Neuronal stem cell (in vitro differentiated cells): ENCODE data around the gene RAB11FIP3.
A peak's percentile ranks its signal among the peaks of the same experiment; 100 is the strongest.

Experiments used
- DNase-seq: peaks from one replicate; pipeline ENCODE4 v3.0.0-alpha.2; 2013; ENCODE audit warnings: low spot score
- H2AFZ ChIP-seq: one replicate; pipeline ENCODE4 v1.6.1; 2013; ENCODE audit warnings: mild to moderate bottlenecking, low read length, inconsistent platforms
- H2AK5ac ChIP-seq: 2 replicates; pipeline ENCODE4 v1.6.1; 2013; ENCODE audit warnings: low read depth, mild to moderate bottlenecking, inconsistent platforms, low read length, moderate library complexity, mixed read lengths
- H2BK120ac ChIP-seq: 2 replicates; pipeline ENCODE4 v1.6.1; 2013; ENCODE audit warnings: low read depth, mild to moderate bottlenecking, inconsistent platforms, low read length, moderate library complexity, mixed read lengths
- H2BK12ac ChIP-seq: one replicate; pipeline ENCODE4 v1.6.1; 2013; ENCODE audit warnings: low read length, inconsistent platforms
- H2BK15ac ChIP-seq: 2 replicates; pipeline ENCODE4 v1.6.1; 2013; ENCODE audit warnings: mild to moderate bottlenecking, low read length, inconsistent platforms, mixed read lengths
- H2BK5ac ChIP-seq: one replicate; pipeline ENCODE4 v1.6.1; 2013; ENCODE audit warnings: inconsistent platforms, mild to moderate bottlenecking, low read length, moderate library complexity
- H3K14ac ChIP-seq: one replicate; pipeline ENCODE4 v1.6.1; 2013; ENCODE audit warnings: low read length, inconsistent platforms
- H3K18ac ChIP-seq: 2 replicates; pipeline ENCODE4 v1.6.1; 2013; ENCODE audit warnings: low read length, inconsistent platforms
- H3K23ac ChIP-seq: 2 replicates; pipeline ENCODE4 v1.6.1; 2013; ENCODE audit warnings: low read depth, mild to moderate bottlenecking, mixed read lengths, low read length, inconsistent platforms; ENCODE audit not compliant: poor library complexity
- H3K27ac ChIP-seq: replicated peaks from 3 replicates; pipeline ENCODE4 v1.5.1; 2013; ENCODE audit warnings: low read length, inconsistent platforms
- H3K27me3 ChIP-seq, 3 experiments: 2 replicates each; pipeline ENCODE4 v1.6.1; 2013; ENCODE audit warnings: low read length in 3 of 3, mild to moderate bottlenecking in 2 of 3, inconsistent platforms in 1 of 3, low read depth in 1 of 3, mixed read lengths in 1 of 3, moderate library complexity in 1 of 3; ENCODE audit not compliant: control insufficient read depth in 3 of 3, insufficient read depth in 3 of 3
- H3K36me3 ChIP-seq, 2 donors: replicated peaks in 1 of 2; 2 replicates each; pipeline ENCODE4 v1.6.1; 2013; ENCODE audit warnings: low read length in 2 of 2; ENCODE audit not compliant: control insufficient read depth in 2 of 2, insufficient read depth in 2 of 2
- H3K4ac ChIP-seq: 2 replicates; pipeline ENCODE4 v1.6.1; 2013; ENCODE audit warnings: inconsistent platforms, mild to moderate bottlenecking, low read length, moderate library complexity
- H3K4me1 ChIP-seq, 2 donors: 1 replicate in 1 of 2; 2 replicates in 1 of 2; pipeline ENCODE4 v1.6.1; 2013; ENCODE audit warnings: low read length in 2 of 2, low read depth in 1 of 2; ENCODE audit not compliant: control insufficient read depth in 2 of 2, insufficient read depth in 1 of 2
- H3K4me2 ChIP-seq: one replicate; pipeline ENCODE4 v1.6.1; 2013; ENCODE audit warnings: mild to moderate bottlenecking, low read length, inconsistent platforms; ENCODE audit not compliant: insufficient read depth, poor library complexity, severe bottlenecking
- H3K4me3 ChIP-seq, 2 donors: 2 replicates each; pipeline ENCODE4 v1.5.1; 2013; ENCODE audit warnings: low read length in 2 of 2, mild to moderate bottlenecking in 2 of 2, inconsistent platforms in 1 of 2, moderate library complexity in 1 of 2
- H3K79me1 ChIP-seq: one replicate; pipeline ENCODE4 v1.6.1; 2013; ENCODE audit warnings: low read depth, mild to moderate bottlenecking, inconsistent platforms, low read length, moderate library complexity
- H3K9ac ChIP-seq: one replicate; pipeline ENCODE4 v1.6.1; 2013; ENCODE audit warnings: mild to moderate bottlenecking, low read depth, low read length, inconsistent platforms; ENCODE audit not compliant: poor library complexity
- H3K9me3 ChIP-seq, 2 donors: replicated peaks in 1 of 2; 2 replicates each; pipeline versions ENCODE3 to v1.6.1; 2013; ENCODE audit warnings: low read length in 2 of 2, mild to moderate bottlenecking in 2 of 2, inconsistent platforms in 1 of 2, low read depth in 1 of 2, mixed read lengths in 1 of 2, moderate library complexity in 1 of 2; ENCODE audit not compliant: control insufficient read depth in 2 of 2, insufficient read depth in 1 of 2
- H4K8ac ChIP-seq: one replicate; pipeline ENCODE4 v1.6.1; 2013; ENCODE audit warnings: low read depth, mild to moderate bottlenecking, inconsistent platforms, low read length, moderate library complexity
- H4K91ac ChIP-seq: one replicate; pipeline ENCODE4 v1.6.1; 2013; ENCODE audit warnings: low read length, low read depth, mild to moderate bottlenecking, inconsistent platforms; ENCODE audit not compliant: poor library complexity
- WGBS, 2 donors: extraction: QIAGEN DNeasy Blood & Tissue Kit; methylation state at CpG; one replicate each; pipeline ENCODE4 v1.1.7; 2013; ENCODE audit warnings: missing lambda C conversion rate in 2 of 2, mixed read lengths in 1 of 2; ENCODE audit not compliant: insufficient read length in 2 of 2, insufficient replicate concordance in 1 of 2; ENCODE audit errors: extremely low coverage in 2 of 2; 5-methylcytosine and 5-hydroxymethylcytosine counted together

Gene RAB11FIP3

DNA sequence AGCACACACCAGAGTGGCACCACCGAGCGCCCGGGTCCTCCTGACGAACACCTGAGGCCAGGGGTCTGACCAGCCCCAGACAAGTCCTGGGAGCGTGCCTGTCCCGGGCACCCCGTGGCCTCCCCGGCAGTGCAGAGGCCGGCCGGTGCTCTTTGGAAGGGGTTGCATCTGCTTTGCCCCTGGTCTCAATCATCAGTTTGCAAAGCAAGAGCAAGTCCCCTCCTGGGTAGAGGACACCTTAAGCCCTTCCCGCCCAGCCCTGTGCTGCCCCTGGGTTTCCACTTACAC is 90.4 kb downstream of the RAB11FIP3 start:
- no peaks in the 10 kb centered on the region for H3K4me1 ChIP-seq
- H3K14ac ChIP-seq = no peak overlapping the region
- no peak overlapping the region for H4K8ac ChIP-seq
- no peak overlapping the region for H3K18ac ChIP-seq
- no CpG with 5 or more reads among the region's 11 CpGs for WGBS, 2 donors
- DNase-seq = no peak
- H2AK5ac ChIP-seq = no peak overlapping the region
- no peak overlapping the region for H3K4ac ChIP-seq
- H3K23ac ChIP-seq = no peak overlapping the region
- peaks cover 50 to 64% of the 10 kb centered on the region in 2 donors for H3K36me3 ChIP-seq
- peaks cover 11% of the 10 kb centered on the region for H3K79me1 ChIP-seq
- H2AFZ ChIP-seq = no peak overlapping the region
- H2BK5ac ChIP-seq = no peak overlapping the region
- H3K4me2 ChIP-seq = no peak overlapping the region
- no peak overlapping the region for H3K27ac ChIP-seq
- no peak overlapping the region for H2BK120ac ChIP-seq
- no peaks in the 10 kb centered on the region for H3K27me3 ChIP-seq
- no peaks in the 10 kb centered on the region for H3K9me3 ChIP-seq
- H2BK15ac ChIP-seq = no peak overlapping the region
- no peak overlapping the region for H3K9ac ChIP-seq
- no peak overlapping the region for H4K91ac ChIP-seq
- no peak overlapping the region for H2BK12ac ChIP-seq
- no peak overlapping the region for H3K4me3 ChIP-seq

- H3K9me3 ChIP-seq = no peaks in the 10 kb centered on the region
- H2BK12ac ChIP-seq = no peak overlapping the region
- no peak overlapping the region for H2BK15ac ChIP-seq
- H3K27me3 ChIP-seq = no peaks in the 10 kb centered on the region
- H3K4ac ChIP-seq = no peak overlapping the region
- no CpG with 5 or more reads among the region's 8 CpGs for WGBS, 2 donors
- H3K23ac ChIP-seq = no peak overlapping the region
- H3K79me1 ChIP-seq = peaks cover 11% of the 10 kb centered on the region
- no peak overlapping the region for H3K14ac ChIP-seq
- H3K18ac ChIP-seq = no peak overlapping the region
- no peak for DNase-seq
- no peak overlapping the region for H2BK120ac ChIP-seq
- H3K4me1 ChIP-seq = no peaks in the 10 kb centered on the region
- no peak overlapping the region for H4K91ac ChIP-seq
- no peak overlapping the region for H2AFZ ChIP-seq
- no peak overlapping the region for H3K27ac ChIP-seq
- H3K4me3 ChIP-seq = no peak overlapping the region
- no peak overlapping the region for H2AK5ac ChIP-seq
- peaks cover 53 to 68% of the 10 kb centered on the region in 2 donors for H3K36me3 ChIP-seq
- H2BK5ac ChIP-seq = no peak overlapping the region
- no peak overlapping the region for H4K8ac ChIP-seq
- H3K9ac ChIP-seq = no peak overlapping the region
- H3K4me2 ChIP-seq = no peak overlapping the region
These were observed 90.9 kb downstream of the RAB11FIP3 start for GRCh38 chr16:516301-516700.

GRCh38 chr16:518858-519257 is 93.4 kb downstream of the RAB11FIP3 start:
- Histone ChIP-seq H2AK5ac (no peak overlapping the region), H2AFZ (no peak overlapping the region), H3K4me1 (no peaks in the 10 kb centered on the region), H3K36me3 (peaks cover 51 to 87% of the 10 kb centered on the region in 2 donors), H3K27me3 (no peaks in the 10 kb centered on the region), H3K4me3 (no peak overlapping the region), H3K23ac (no peak overlapping the region), H4K8ac (no peak overlapping the region), H3K14ac (no peak overlapping the region), H3K4ac (no peak overlapping the region), H3K9ac (no peak overlapping the region), H2BK15ac (no peak overlapping the region), H3K79me1 (peaks cover 11% of the 10 kb centered on the region), H2BK120ac (no peak overlapping the region), H2BK12ac (no peak overlapping the region), H3K27ac (no peak overlapping the region), H3K9me3 (no peaks in the 10 kb centered on the region), H2BK5ac (no peak overlapping the region), H4K91ac (no peak overlapping the region), H3K18ac (no peak overlapping the region), H3K4me2 (no peak overlapping the region)
- no CpG with 5 or more reads among the region's 9 CpGs for WGBS, 2 donors
- no peak for DNase-seq

DNA sequence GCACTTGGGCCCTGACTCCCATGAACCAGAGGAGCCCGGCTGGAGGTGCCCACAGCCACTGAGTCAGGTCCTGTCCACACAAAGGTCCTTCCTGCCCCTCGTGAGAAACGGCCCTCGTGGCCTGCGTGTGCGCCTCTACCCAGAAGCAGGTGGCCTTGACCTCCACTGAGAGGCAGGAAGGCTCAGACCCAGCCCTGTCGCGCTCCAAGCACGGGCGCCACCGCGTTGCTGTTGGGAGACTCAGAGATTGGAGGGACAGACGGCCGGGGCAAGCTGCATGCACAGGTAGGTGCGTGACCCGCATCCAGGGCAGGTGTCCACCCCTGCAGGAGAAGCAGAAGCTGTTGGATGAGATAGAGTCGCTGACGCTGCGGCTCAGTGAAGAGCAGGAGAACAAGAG is 94.0 kb downstream of the RAB11FIP3 start:
- Histone ChIP-seq H2BK15ac (no peak overlapping the region), H2BK120ac (no peak overlapping the region), H3K4me3 (no peak overlapping the region), H3K4me1 (no peaks in the 10 kb centered on the region), H2BK12ac (no peak overlapping the region), H3K4ac (no peak overlapping the region), H3K14ac (no peak overlapping the region), H3K36me3 (peaks cover 48 to 87% of the 10 kb centered on the region in 2 donors), H2AFZ (no peak overlapping the region), H4K91ac (no peak overlapping the region), H2BK5ac (no peak overlapping the region), H3K9me3 (no peaks in the 10 kb centered on the region), H3K79me1 (peaks cover 11% of the 10 kb centered on the region), H3K27me3 (no peaks in the 10 kb centered on the region), H3K23ac (no peak overlapping the region), H3K9ac (peak overlapping the region; percentile 38), H3K18ac (no peak overlapping the region), H4K8ac (no peak overlapping the region), H3K27ac (no peak overlapping the region), H2AK5ac (no peak overlapping the region), H3K4me2 (no peak overlapping the region)
- WGBS, 2 donors = no CpG with 5 or more reads among the region's 19 CpGs
- no peak for DNase-seq
